Astrocyte (in vitro differentiated cells and primary cell): ENCODE data around the gene BDH2. TPM values are rescaled to one million over a fixed set of nuclear protein-coding genes. Genes with fewer than 3 reads are reported as not detected.

ENCODE experiments used
- DNase-seq: peaks from one replicate; pipeline ENCODE4 v3.0.0-alpha.2; 2010; ENCODE audit warnings: low read depth
- FAIRE-seq: peaks from 2 replicates; lab custom pipeline; 2011; peaks lifted over from hg19 to GRCh38; lab: Jason Lieb, UNC
- H2AFZ ChIP-seq: 2 replicates; pipeline ENCODE4 v1.6.0; 2012; ENCODE audit warnings: low read depth, low read length, inconsistent platforms
- H3K27ac ChIP-seq: 2 replicates; pipeline ENCODE4 v1.5.1; 2011; ENCODE audit warnings: low read depth, low read length, inconsistent platforms
- H3K27me3 ChIP-seq: 2 replicates; pipeline ENCODE4 v1.6.0; 2011; ENCODE audit warnings: low read length, inconsistent platforms; ENCODE audit not compliant: insufficient read depth
- H3K36me3 ChIP-seq: 2 replicates; pipeline ENCODE4 v1.5.1; 2011; ENCODE audit warnings: low read length, inconsistent platforms; ENCODE audit not compliant: insufficient read depth
- H3K4me1 ChIP-seq: 2 replicates; pipeline ENCODE4 v1.5.1; 2011; ENCODE audit warnings: low read length, inconsistent platforms; ENCODE audit not compliant: insufficient read depth
- H3K4me2 ChIP-seq: 2 replicates; pipeline ENCODE4 v1.6.0; 2012; ENCODE audit warnings: low read length, inconsistent platforms
- H3K4me3 ChIP-seq: 2 replicates; pipeline ENCODE4 v1.5.1; 2011; ENCODE audit warnings: low read depth, mild to moderate bottlenecking, low read length, inconsistent platforms; ENCODE audit not compliant: insufficient read depth
- H3K79me2 ChIP-seq: 2 replicates; pipeline ENCODE4 v1.6.0; 2012; ENCODE audit warnings: mild to moderate bottlenecking, low read length, inconsistent platforms; ENCODE audit not compliant: insufficient read depth
- H3K9ac ChIP-seq: 2 replicates; pipeline ENCODE4 v1.6.0; 2012; ENCODE audit warnings: mild to moderate bottlenecking, low read length, inconsistent platforms
- H3K9me3 ChIP-seq: 2 replicates; pipeline ENCODE4 v1.5.1; 2012; ENCODE audit warnings: low read depth, mild to moderate bottlenecking, low read length, inconsistent platforms; ENCODE audit not compliant: insufficient read depth
- H4K20me1 ChIP-seq: 2 replicates; pipeline ENCODE4 v1.6.0; 2012; ENCODE audit warnings: low read length, inconsistent platforms; ENCODE audit not compliant: insufficient read depth
- H3K27ac Mint-ChIP-seq: one replicate; pipeline ENCODE4 v1.8.0; 2021; ENCODE audit warnings: mild to moderate bottlenecking, mixed read lengths; ENCODE audit not compliant: unreplicated experiment
- H3K27me3 Mint-ChIP-seq: one replicate; pipeline ENCODE4 v1.8.0; 2021; ENCODE audit warnings: low read depth, mixed read lengths; ENCODE audit not compliant: unreplicated experiment
- H3K36me3 Mint-ChIP-seq: one replicate; pipeline ENCODE4 v1.8.0; 2021; ENCODE audit warnings: low read depth, mixed read lengths; ENCODE audit not compliant: unreplicated experiment
- H3K4me1 Mint-ChIP-seq: one replicate; pipeline ENCODE4 v1.8.0; 2021; ENCODE audit warnings: low read depth, mixed read lengths; ENCODE audit not compliant: unreplicated experiment
- H3K4me3 Mint-ChIP-seq: one replicate; pipeline ENCODE4 v1.8.0; 2021; ENCODE audit warnings: mild to moderate bottlenecking, moderate library complexity, mixed read lengths; ENCODE audit not compliant: unreplicated experiment
- H3K9me3 Mint-ChIP-seq: one replicate; pipeline ENCODE4 v1.8.0; 2021; ENCODE audit warnings: mild to moderate bottlenecking, mixed read lengths; ENCODE audit not compliant: unreplicated experiment
- CTCF ChIP-seq: IDR thresholded peaks from 2 replicates; pipeline ENCODE4 v1.5.1; 2011; ENCODE audit warnings: low read depth, mild to moderate bottlenecking, inconsistent platforms, low read length, moderate library complexity; ENCODE audit not compliant: insufficient read depth
- EZH2 ChIP-seq: IDR thresholded peaks from 2 replicates; pipeline ENCODE4 v1.6.1; 2012; ENCODE audit warnings: mild to moderate bottlenecking, low read length, inconsistent platforms; ENCODE audit not compliant: insufficient read depth
- total RNA-seq: library from RNA; stranded (reverse); gene quantifications from 2 replicates; pipeline ENCODE4 v1.2.1, GENCODE V29; 2021

The BDH2 gene
- total RNA-seq, 1 donor from 2014 or later: 31.0 TPM

GRCh38 chr4:103089481-103089880 lies 10.2 kb downstream of the BDH2 start:
- no peaks in the 10 kb centered on the region for H3K9me3 Mint-ChIP-seq
- H3K36me3 Mint-ChIP-seq: peaks cover 22% of the 10 kb centered on the region

GRCh38 chr4:103086551-103086950 lies 13.1 kb downstream of the BDH2 start:
- TF ChIP-seq CTCF (no peak), EZH2 (no peak)
- Mint-ChIP-seq H3K36me3 (peaks cover 20% of the 10 kb centered on the region), H3K4me3 (no peak overlapping the region), H3K27ac (no peak overlapping the region), H3K27me3 (no peaks in the 10 kb centered on the region), H3K4me1 (no peaks in the 10 kb centered on the region), H3K9me3 (no peaks in the 10 kb centered on the region)
- no peak overlapping the region for H3K9ac ChIP-seq
- H3K36me3 ChIP-seq: peaks cover 34% of the 10 kb centered on the region
- no peak overlapping the region for H3K4me2 ChIP-seq
- H3K4me3 ChIP-seq: no peak overlapping the region
- H2AFZ ChIP-seq: no peak overlapping the region
- no peak overlapping the region for H3K27ac ChIP-seq
- no peaks in the 10 kb centered on the region for H4K20me1 ChIP-seq
- no peaks in the 10 kb centered on the region for H3K27me3 ChIP-seq
- H3K9me3 ChIP-seq: no peaks in the 10 kb centered on the region
- no peaks in the 10 kb centered on the region for H3K79me2 ChIP-seq
- FAIRE-seq: no peak
- no peak for DNase-seq
- H3K4me1 ChIP-seq: no peaks in the 10 kb centered on the region

More at GRCh38 chr4:103089481-103089880, 10.2 kb downstream of the BDH2 start:
- Histone ChIP-seq H4K20me1 (no peaks in the 10 kb centered on the region), H2AFZ (no peak overlapping the region), H3K9ac (no peak overlapping the region), H3K4me3 (no peak overlapping the region), H3K4me2 (no peak overlapping the region), H3K9me3 (no peaks in the 10 kb centered on the region), H3K27ac (no peak overlapping the region), H3K79me2 (no peaks in the 10 kb centered on the region), H3K36me3 (peaks cover 34% of the 10 kb centered on the region), H3K4me1 (no peaks in the 10 kb centered on the region), H3K27me3 (no peaks in the 10 kb centered on the region)
- H3K27ac Mint-ChIP-seq: no peak overlapping the region
- DNase-seq: no peak
- TF ChIP-seq EZH2 (no peak), CTCF (no peak)
- H3K27me3 Mint-ChIP-seq: no peaks in the 10 kb centered on the region
- FAIRE-seq: no peak
- no peaks in the 10 kb centered on the region for H3K4me1 Mint-ChIP-seq
- H3K4me3 Mint-ChIP-seq: no peak overlapping the region

- H3K4me3 ChIP-seq: no peak overlapping the region
- H3K9ac ChIP-seq: no peak overlapping the region
- H3K9me3 Mint-ChIP-seq: no peaks in the 10 kb centered on the region
- H3K9me3 ChIP-seq: no peaks in the 10 kb centered on the region
- FAIRE-seq (peak; percentile 73), DNase-seq (no peak)
- H3K4me1 Mint-ChIP-seq: no peaks in the 10 kb centered on the region
- H3K27ac ChIP-seq: no peak overlapping the region
- no peak overlapping the region for H3K4me2 ChIP-seq
- TF ChIP-seq EZH2 (no peak), CTCF (no peak)
- H3K27ac Mint-ChIP-seq: no peak overlapping the region
- H3K4me1 ChIP-seq: no peaks in the 10 kb centered on the region
- no peaks in the 10 kb centered on the region for H3K27me3 ChIP-seq
- H2AFZ ChIP-seq: no peak overlapping the region
- H3K27me3 Mint-ChIP-seq: no peaks in the 10 kb centered on the region
- H3K79me2 ChIP-seq: no peaks in the 10 kb centered on the region
- H3K36me3 ChIP-seq: peaks cover 31% of the 10 kb centered on the region
- no peaks in the 10 kb centered on the region for H4K20me1 ChIP-seq
- H3K4me3 Mint-ChIP-seq: no peak overlapping the region
- H3K36me3 Mint-ChIP-seq: peaks cover 19% of the 10 kb centered on the region
Observed at GRCh38 chr4:103085555-103086196, 14.0 kb downstream of the BDH2 start.
